ENCODE results near the gene BANF1.
"Not testable (repeated sequence)": the region's sequence is repeated elsewhere in the genome, so short reads cannot be mapped to it uniquely, and the experiment has no call there.

GRCh38 chr11:66010036-66010435 is 7.7 kb downstream of the BANF1 start:
- TF ChIP-seq POLR2A (IDR thresholded peaks at IDR 0.05; ENCODE audit: low read depth, low read length); CTCF (IDR thresholded peaks at IDR 0.05; ENCODE audit: extremely low read depth in 1 of 2, insufficient read depth in 1 of 2, low read depth in 1 of 2, low read length in 2 of 2); POLR2AphosphoS5 (IDR thresholded peaks at IDR 0.05; ENCODE audit: insufficient read depth, low read depth, low read length); JUN (IDR thresholded peaks at IDR 0.05; ENCODE audit: borderline replicate concordance, insufficient read depth, insufficient read length, low read depth); EZH2 (IDR thresholded peaks at IDR 0.05; ENCODE audit: borderline replicate concordance, low read depth, low read length, severe bottlenecking): not testable (repeated sequence)

All from endothelial cell of umbilical vein (primary cell).